ENCODE results near the gene MIF. TPM values are rescaled to one million over a fixed set of nuclear protein-coding genes. Genes with fewer than 3 reads are reported as not detected.
"Not testable (repeated sequence)": the region's sequence is repeated elsewhere in the genome, so short reads cannot be mapped to it uniquely, and the experiment has no call there.

MIF gene
- total RNA-seq, 1 donor from 2014 or later: 581 TPM

DNA sequence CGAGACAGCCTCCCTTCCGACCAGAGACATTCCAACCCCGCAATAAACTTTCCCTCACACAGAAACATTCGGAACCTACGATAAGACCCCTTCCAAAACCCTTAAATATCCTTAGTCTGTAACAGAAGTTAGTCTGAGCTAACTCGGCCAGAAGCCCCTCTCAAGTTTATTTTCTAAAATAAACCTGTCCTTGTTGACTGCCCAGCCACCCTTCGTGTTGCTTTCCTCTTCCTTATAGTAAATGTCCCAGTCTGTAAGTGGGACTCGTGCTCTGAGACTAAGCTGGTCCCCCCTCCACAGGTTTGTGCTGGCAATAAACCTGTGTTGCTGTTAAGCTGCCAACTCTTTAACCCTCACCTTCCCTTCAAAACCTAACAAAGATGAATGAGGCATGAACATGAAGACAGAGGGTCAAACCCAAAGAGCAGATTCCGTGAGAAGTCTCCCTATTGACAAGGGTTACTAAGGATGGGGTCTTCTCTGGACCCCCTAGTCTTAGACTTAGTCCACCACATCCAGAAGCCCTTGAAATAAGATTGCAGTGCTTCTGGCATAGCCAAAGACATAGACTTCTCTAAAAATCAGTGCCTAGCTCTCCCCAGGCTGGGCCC, 18.2 kb downstream of the MIF start:
- no peak for DNase-seq
- Mint-ChIP-seq H3K9me3 (ENCODE audit: unreplicated experiment) (peaks cover 9% of the 10 kb centered on the region), H3K4me1 (ENCODE audit: low read depth, unreplicated experiment) (peaks cover 37% of the 10 kb centered on the region), H3K4me3 (ENCODE audit: unreplicated experiment) (peak overlapping the region; percentile 43), H3K27me3 (ENCODE audit: unreplicated experiment) (peaks cover 5% of the 10 kb centered on the region), H3K36me3 (ENCODE audit: unreplicated experiment) (no peaks in the 10 kb centered on the region), H3K27ac (ENCODE audit: unreplicated experiment) (peak overlapping the region; percentile 9)
- TF ChIP-seq, protein P1, sequence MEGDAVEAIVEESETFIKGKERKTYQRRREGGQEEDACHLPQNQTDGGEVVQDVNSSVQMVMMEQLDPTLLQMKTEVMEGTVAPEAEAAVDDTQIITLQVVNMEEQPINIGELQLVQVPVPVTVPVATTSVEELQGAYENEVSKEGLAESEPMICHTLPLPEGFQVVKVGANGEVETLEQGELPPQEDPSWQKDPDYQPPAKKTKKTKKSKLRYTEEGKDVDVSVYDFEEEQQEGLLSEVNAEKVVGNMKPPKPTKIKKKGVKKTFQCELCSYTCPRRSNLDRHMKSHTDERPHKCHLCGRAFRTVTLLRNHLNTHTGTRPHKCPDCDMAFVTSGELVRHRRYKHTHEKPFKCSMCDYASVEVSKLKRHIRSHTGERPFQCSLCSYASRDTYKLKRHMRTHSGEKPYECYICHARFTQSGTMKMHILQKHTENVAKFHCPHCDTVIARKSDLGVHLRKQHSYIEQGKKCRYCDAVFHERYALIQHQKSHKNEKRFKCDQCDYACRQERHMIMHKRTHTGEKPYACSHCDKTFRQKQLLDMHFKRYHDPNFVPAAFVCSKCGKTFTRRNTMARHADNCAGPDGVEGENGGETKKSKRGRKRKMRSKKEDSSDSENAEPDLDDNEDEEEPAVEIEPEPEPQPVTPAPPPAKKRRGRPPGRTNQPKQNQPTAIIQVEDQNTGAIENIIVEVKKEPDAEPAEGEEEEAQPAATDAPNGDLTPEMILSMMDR (IDR thresholded peaks at IDR 0.05; ENCODE audit: partially characterized antibody, unreplicated experiment): no peak

DNA sequence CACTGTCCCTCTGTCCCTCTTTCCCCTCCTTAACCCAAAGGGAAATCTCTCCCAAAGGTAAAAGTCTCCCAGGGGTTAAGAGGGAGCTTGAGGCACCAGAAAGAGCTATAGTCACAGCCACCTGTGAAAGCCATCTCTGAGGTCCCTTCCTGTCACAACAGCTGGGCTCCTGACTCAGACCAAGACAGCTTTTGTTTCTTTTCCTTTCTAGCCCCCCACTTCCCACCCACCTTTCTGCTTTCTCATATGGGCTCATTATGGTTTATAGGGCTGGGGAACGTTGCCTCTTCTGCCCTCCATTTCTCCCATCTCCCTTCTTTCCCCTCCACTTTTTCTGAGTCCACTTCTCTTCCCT, 19.1 kb downstream of the MIF start:
- Mint-ChIP-seq H3K36me3 (ENCODE audit: unreplicated experiment) (no peaks in the 10 kb centered on the region), H3K4me3 (ENCODE audit: unreplicated experiment) (peak overlapping the region; percentile 97), H3K27ac (ENCODE audit: unreplicated experiment) (peak overlapping the region; percentile 99), H3K27me3 (ENCODE audit: unreplicated experiment) (peaks cover 3% of the 10 kb centered on the region), H3K9me3 (ENCODE audit: unreplicated experiment) (peaks cover 9% of the 10 kb centered on the region), H3K4me1 (ENCODE audit: low read depth, unreplicated experiment) (peaks cover 33% of the 10 kb centered on the region)
- TF ChIP-seq, protein P1 (IDR thresholded peaks at IDR 0.05; ENCODE audit: partially characterized antibody, unreplicated experiment): no peak
- DNase-seq: no peak

DNA sequence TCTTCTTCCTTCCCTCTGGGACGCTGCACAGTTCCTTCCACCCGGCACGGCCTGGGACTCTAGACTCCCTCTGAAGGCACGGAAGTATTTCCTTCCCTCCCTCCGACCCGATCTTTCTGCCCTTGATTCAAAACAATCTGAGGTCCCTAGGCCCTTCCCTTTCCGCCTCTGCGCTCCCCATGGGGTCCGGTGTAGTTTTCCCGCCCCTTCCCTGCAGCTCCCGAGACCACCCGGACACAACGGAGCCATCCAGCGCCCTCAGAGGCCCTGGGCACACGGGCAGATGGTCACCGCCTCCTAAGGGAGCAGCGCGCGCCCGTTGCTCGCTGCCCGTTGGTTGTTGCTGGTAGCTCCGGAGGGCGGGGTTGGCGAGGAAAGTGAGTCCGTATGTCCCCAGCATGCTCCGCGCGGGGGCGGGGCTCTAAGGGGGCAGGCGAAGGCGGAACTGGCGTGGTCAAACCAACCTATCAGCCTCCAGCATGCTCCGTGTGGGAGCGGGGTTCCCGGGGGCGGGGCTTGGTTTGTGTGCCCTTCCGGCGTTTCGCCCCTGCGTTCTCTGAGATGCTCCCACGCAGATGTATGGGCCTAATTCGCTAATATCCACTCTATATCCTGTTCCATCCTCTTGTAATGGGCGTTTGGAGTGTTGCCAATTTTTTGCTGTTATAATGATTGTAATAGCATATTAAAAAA, 19.6 kb downstream of the MIF start:
- peak overlapping the region; percentile 99 for H3K27ac Mint-ChIP-seq (ENCODE audit: unreplicated experiment)
- H3K9me3 Mint-ChIP-seq (ENCODE audit: unreplicated experiment): peaks cover 9% of the 10 kb centered on the region
- no peaks in the 10 kb centered on the region for H3K36me3 Mint-ChIP-seq (ENCODE audit: unreplicated experiment)
- peak; percentile 100 for DNase-seq
- peak overlapping the region; percentile 97 for H3K4me3 Mint-ChIP-seq (ENCODE audit: unreplicated experiment)
- TF ChIP-seq, protein P1 (IDR thresholded peaks at IDR 0.05; ENCODE audit: partially characterized antibody, unreplicated experiment): no peak
- peaks cover 3% of the 10 kb centered on the region for H3K27me3 Mint-ChIP-seq (ENCODE audit: unreplicated experiment)
- H3K4me1 Mint-ChIP-seq (ENCODE audit: low read depth, unreplicated experiment): peaks cover 28% of the 10 kb centered on the region

DNA sequence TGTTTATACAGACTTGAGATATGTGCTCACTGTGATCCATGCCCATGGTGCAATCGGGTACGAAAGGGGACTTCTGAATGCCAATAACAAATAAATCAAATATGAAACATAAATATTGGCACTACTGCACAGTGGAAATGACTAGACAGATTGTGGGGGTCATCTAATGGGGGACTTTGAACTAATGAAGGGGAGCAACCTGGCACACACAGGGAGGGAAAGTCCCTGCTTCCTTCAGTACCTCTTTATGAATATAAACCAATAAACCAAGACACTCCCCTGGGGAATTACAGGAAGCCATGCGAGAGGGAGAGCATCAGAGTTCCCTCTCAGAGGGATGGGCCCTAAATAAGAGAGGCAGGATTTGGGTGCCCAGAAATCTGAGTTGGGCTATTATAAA, 21.1 kb downstream of the MIF start:
- H3K4me1 Mint-ChIP-seq (ENCODE audit: low read depth, unreplicated experiment): peaks cover 22% of the 10 kb centered on the region
- no peak overlapping the region for H3K27ac Mint-ChIP-seq (ENCODE audit: unreplicated experiment)
- TF ChIP-seq, protein P1 (IDR thresholded peaks at IDR 0.05; ENCODE audit: partially characterized antibody, unreplicated experiment): no peak
- no peak for DNase-seq
- H3K9me3 Mint-ChIP-seq (ENCODE audit: unreplicated experiment): peaks cover 9% of the 10 kb centered on the region
- H3K36me3 Mint-ChIP-seq (ENCODE audit: unreplicated experiment): no peaks in the 10 kb centered on the region
- peaks cover 3% of the 10 kb centered on the region for H3K27me3 Mint-ChIP-seq (ENCODE audit: unreplicated experiment)
- H3K4me3 Mint-ChIP-seq (ENCODE audit: unreplicated experiment): no peak overlapping the region

DNA sequence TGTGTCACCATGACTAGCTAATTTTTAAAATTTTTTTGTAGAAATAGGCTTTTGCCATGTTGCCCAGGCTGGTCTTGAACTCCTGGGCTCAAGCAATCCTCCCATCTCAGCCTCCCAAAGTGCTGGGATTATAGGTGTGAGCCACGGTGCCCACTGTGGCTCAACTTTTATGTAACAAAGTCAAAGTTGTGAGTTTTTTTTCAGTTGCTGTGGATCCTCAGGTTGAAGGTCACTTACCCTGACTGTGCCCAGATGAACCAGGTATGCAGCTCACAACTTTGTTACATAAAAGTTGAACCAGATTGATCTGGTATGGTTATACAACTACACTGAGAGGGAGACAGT, 26.1 kb downstream of the MIF start:
- not testable (repeated sequence) for H3K36me3 Mint-ChIP-seq (ENCODE audit: unreplicated experiment); H3K4me1 Mint-ChIP-seq (ENCODE audit: low read depth, unreplicated experiment); H3K9me3 Mint-ChIP-seq (ENCODE audit: unreplicated experiment); DNase-seq; H3K27ac Mint-ChIP-seq (ENCODE audit: unreplicated experiment); H3K27me3 Mint-ChIP-seq (ENCODE audit: unreplicated experiment); H3K4me3 Mint-ChIP-seq (ENCODE audit: unreplicated experiment)

DNA sequence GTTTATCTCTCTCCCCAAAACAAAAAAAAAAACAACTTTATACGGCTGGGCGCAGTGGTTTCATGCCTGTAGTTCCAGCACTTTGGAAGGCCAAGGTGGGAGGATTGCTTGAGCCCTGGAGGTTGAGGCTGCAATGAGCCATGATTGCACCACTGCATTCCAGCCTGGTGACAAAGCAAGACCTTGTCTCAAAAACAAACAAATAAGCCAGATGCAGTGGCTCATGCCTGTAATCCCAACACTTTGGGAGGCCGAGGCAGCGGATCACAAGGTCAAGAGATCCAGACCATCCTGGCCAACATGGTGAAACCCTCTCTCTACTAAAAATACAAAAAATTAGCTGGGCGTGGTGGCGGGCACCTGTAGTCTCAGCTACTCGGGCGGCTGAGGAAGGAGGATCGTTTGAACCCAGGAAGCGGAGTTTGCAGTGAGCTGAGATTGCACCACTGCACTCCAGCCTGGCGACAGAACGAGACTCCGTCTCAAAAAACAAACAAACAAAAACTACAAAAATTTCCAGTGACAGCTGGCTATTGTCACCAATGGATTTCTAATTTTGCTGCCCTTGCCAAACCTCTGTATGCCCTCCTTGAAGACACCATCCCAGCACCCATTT, 27.5 kb downstream of the MIF start:
- not testable (repeated sequence) for H3K4me3 Mint-ChIP-seq (ENCODE audit: unreplicated experiment); H3K27me3 Mint-ChIP-seq (ENCODE audit: unreplicated experiment); H3K27ac Mint-ChIP-seq (ENCODE audit: unreplicated experiment); H3K9me3 Mint-ChIP-seq (ENCODE audit: unreplicated experiment); DNase-seq; H3K4me1 Mint-ChIP-seq (ENCODE audit: low read depth, unreplicated experiment); H3K36me3 Mint-ChIP-seq (ENCODE audit: unreplicated experiment)
